GM12801 (cell line): ENCODE measurements around the gene DCST1.

Source experiments
- CTCF ChIP-seq: IDR thresholded peaks from one replicate; pipeline ENCODE4 v1.5.1; 2011; ENCODE audit warnings: control low read depth; ENCODE audit not compliant: insufficient read length; ENCODE audit errors: extremely low read depth

DCST1 gene

GRCh38 chr1:155083865-155084721, 50.5 kb downstream of the DCST1 start:
- no peak for TF ChIP-seq CTCF

GRCh38 chr1:155084722-155085503, 51.3 kb downstream of the DCST1 start:
- TF ChIP-seq CTCF: no peak

GRCh38 chr1:155085504-155086127, 52.0 kb downstream of the DCST1 start:
- TF ChIP-seq CTCF: no peak

GRCh38 chr1:155086128-155086741, 52.6 kb downstream of the DCST1 start:
- TF ChIP-seq CTCF: no peak

- no peak for TF ChIP-seq CTCF
These were observed 53.4 kb downstream of the DCST1 start for GRCh38 chr1:155086856-155087535.

- TF ChIP-seq CTCF: no peak
These were observed 57.7 kb downstream of the DCST1 start for GRCh38 chr1:155091071-155092051.
